Nephron (organoid): ENCODE data around the gene AGTRAP.

ENCODE experiments used
- H3K27ac Mint-ChIP-seq, 3 experiments: 2 replicates each; pipeline ENCODE4 v1.8.0; 2020; ENCODE audit warnings: mixed read lengths in 3 of 3, mild to moderate bottlenecking in 2 of 3, moderate library complexity in 1 of 3
- H3K27me3 Mint-ChIP-seq: 2 replicates; pipeline ENCODE4 v1.8.0; 2021; ENCODE audit warnings: low read depth, mild to moderate bottlenecking, moderate library complexity, mixed read lengths
- H3K36me3 Mint-ChIP-seq: 2 replicates; pipeline ENCODE4 v1.8.0; 2020; ENCODE audit warnings: low read depth, mixed read lengths
- H3K4me1 Mint-ChIP-seq: 2 replicates; pipeline ENCODE4 v1.8.0; 2020; ENCODE audit warnings: mixed read lengths
- H3K4me3 Mint-ChIP-seq, 3 experiments: 2 replicates each; pipeline ENCODE4 v1.8.0; 2020; ENCODE audit warnings: mild to moderate bottlenecking in 3 of 3, mixed read lengths in 3 of 3, moderate library complexity in 2 of 3
- H3K9me3 Mint-ChIP-seq: 2 replicates; pipeline ENCODE4 v1.8.0; 2020; ENCODE audit warnings: mixed read lengths
- TF ChIP-seq, protein P1 (sequence below), 3 experiments: fragments of 200-600 bp; sonication (generic); IDR thresholded peaks; one replicate each; pipeline ENCODE4 v1.5.0; 2021; ENCODE audit warnings: antibody characterized with exemption in 3 of 3; ENCODE audit not compliant: unreplicated experiment in 3 of 3

The AGTRAP gene

DNA sequence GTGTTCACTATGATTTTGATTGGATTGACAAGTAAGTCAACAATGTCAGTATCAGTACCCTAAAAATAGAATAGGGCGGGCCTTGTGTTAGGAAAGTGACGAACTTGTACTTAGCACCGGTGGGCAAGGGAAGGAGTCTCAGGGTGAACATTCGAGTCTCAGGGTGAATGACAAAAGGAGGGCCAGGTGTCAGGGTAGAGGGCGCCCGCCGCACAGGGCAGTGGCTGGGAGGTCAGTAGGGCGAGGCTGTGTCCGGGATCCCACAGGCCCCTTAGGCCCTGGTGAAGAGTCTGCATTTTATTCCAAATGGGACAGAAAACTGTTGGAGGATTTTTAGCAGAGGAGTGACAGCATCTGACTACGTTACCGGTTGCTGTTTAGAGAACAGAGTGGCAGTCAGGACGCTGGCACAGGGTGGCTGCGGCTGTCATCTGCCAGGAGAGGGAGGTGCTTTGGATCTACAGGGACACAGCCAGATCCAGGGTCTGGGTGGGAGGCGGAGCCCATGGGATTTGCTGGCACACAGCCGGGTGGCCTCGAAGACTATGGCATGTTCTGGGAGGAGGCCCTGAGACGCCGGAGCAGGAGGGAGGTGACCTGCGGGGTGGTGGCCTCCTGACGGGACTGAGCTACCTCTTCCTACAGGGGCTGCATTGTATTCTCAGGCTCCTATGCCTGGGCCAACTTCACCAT is 11.0 kb downstream of the AGTRAP start:
- H3K4me1 Mint-ChIP-seq = no peaks in the 10 kb centered on the region
- TF ChIP-seq, protein P1, sequence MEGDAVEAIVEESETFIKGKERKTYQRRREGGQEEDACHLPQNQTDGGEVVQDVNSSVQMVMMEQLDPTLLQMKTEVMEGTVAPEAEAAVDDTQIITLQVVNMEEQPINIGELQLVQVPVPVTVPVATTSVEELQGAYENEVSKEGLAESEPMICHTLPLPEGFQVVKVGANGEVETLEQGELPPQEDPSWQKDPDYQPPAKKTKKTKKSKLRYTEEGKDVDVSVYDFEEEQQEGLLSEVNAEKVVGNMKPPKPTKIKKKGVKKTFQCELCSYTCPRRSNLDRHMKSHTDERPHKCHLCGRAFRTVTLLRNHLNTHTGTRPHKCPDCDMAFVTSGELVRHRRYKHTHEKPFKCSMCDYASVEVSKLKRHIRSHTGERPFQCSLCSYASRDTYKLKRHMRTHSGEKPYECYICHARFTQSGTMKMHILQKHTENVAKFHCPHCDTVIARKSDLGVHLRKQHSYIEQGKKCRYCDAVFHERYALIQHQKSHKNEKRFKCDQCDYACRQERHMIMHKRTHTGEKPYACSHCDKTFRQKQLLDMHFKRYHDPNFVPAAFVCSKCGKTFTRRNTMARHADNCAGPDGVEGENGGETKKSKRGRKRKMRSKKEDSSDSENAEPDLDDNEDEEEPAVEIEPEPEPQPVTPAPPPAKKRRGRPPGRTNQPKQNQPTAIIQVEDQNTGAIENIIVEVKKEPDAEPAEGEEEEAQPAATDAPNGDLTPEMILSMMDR (IDR thresholded peaks at IDR 0.05; ENCODE audit: unreplicated experiment in 3 of 3) = no peak
- no peaks in the 10 kb centered on the region for H3K27me3 Mint-ChIP-seq
- H3K9me3 Mint-ChIP-seq = no peaks in the 10 kb centered on the region
- H3K27ac Mint-ChIP-seq = no peak overlapping the region
- peaks cover 14% of the 10 kb centered on the region for H3K36me3 Mint-ChIP-seq
- H3K4me3 Mint-ChIP-seq = no peak overlapping the region

DNA sequence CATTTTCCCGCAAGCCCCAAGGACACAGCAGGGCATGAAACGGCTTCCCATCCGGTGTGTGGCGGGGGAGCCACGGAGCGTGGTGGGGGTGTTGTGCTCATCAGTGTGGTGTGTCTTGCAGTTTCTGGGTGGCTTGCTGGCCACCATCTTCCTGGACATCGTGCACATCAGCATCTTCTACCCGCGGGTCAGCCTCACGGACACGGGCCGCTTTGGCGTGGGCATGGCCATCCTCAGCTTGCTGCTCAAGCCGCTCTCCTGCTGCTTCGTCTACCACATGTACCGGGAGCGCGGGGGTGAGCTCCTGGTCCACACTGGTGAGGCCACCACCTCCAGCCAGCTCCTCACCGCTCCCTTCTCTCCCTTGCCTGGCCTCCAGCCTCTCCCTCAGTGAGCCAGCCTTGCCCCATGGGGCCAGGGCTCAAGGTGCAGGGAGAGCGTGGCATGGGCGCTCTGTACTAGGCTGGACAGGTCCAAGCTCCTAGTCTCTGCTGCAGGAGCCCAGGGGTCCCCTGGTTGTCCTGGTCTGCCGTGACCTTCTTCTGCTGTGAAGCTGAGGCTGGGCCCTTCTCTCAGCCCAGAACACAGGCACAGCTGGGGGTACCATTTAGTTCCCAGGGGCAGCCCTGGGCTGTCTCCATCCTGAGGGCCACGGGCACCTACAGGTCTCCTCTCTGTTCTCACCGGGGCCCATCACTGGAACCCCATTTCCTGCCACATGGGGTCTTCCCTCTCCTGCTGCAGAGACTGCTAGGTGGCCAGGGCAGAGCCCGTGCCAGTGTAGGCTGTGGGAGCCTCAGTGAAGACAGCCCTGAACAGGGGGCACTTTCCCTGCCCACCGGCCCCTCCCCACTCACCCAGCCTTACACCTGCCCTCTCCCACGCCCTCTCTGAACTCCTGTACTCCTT is 12.6 kb downstream of the AGTRAP start:
- no peaks in the 10 kb centered on the region for H3K9me3 Mint-ChIP-seq
- no peak overlapping the region for H3K27ac Mint-ChIP-seq
- H3K4me3 Mint-ChIP-seq = no peak overlapping the region
- no peaks in the 10 kb centered on the region for H3K4me1 Mint-ChIP-seq
- no peaks in the 10 kb centered on the region for H3K27me3 Mint-ChIP-seq
- H3K36me3 Mint-ChIP-seq = peaks cover 14% of the 10 kb centered on the region
- TF ChIP-seq, protein P1 (IDR thresholded peaks at IDR 0.05; ENCODE audit: unreplicated experiment in 3 of 3) = no peak

DNA sequence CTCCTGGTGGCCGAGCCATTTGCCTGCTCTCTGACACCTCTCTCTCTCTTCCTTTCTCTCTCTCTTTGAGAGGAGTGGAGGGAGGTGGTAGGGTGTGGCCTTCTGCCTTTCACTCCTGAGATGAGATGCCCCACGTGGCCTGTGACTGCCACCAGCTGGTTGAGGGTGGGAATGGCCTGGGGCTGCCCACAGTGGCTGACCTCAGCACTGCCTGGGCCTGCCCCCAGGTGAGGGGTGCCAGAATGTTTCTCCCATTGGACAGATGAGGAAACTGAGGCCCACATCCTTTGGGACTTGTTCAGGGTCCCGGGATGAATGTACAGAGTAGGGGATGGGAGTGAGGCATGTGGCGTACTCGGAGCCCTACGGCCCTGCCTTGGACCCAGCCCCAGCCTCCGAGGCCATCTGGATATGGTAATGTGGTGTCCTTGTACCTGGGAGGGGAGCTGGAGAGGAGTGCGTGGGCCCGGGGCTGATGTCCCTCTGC is 13.3 kb downstream of the AGTRAP start:
- Mint-ChIP-seq H3K27me3 (no peaks in the 10 kb centered on the region), H3K36me3 (peaks cover 14% of the 10 kb centered on the region), H3K27ac (no peak overlapping the region), H3K9me3 (no peaks in the 10 kb centered on the region), H3K4me3 (no peak overlapping the region), H3K4me1 (no peaks in the 10 kb centered on the region)
- TF ChIP-seq, protein P1 (IDR thresholded peaks at IDR 0.05; ENCODE audit: unreplicated experiment in 3 of 3) = peak in 1 of 3 experiments; percentile 35

DNA sequence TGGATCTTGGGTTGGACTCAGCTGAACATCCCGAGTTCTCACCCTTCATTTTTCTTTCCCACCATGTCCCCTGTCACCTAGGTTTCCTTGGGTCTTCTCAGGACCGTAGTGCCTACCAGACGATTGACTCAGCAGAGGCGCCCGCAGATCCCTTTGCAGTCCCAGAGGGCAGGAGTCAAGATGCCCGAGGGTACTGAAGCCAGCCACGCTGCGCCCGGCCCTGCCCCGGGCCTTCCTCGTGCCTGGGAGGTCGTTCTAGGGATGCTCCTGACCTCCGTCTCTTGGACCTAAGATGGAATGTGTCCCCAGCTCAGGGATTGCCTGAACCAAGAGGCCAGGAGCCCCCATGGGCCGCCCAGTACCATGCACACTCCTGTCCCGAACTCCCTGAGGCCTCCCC is 14.1 kb downstream of the AGTRAP start:
- TF ChIP-seq, protein P1 (IDR thresholded peaks at IDR 0.05; ENCODE audit: unreplicated experiment in 3 of 3) = no peak
- Mint-ChIP-seq H3K4me3 (no peak overlapping the region), H3K27ac (no peak overlapping the region), H3K36me3 (peaks cover 14% of the 10 kb centered on the region), H3K27me3 (no peaks in the 10 kb centered on the region), H3K4me1 (no peaks in the 10 kb centered on the region), H3K9me3 (no peaks in the 10 kb centered on the region)

DNA sequence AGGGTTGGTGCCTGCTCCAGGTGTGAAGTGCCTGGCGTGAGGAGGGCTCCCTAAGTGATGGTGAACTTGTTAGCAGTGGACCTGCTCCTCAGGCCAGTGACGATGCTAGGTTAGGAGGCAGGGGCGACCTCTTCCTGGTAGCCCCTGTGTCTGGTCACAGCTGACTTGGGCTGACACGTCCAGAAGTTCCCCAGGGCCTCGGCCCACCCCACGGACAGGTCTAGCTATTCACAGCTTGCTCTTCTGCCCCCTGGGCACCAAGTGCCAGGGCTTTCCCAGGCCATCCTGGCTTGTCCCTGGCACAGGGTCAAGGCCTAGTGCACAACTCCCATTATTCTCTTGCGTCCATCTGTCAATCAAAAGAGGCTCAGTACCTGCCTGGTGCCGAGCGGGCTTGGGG is 15.2 kb downstream of the AGTRAP start:
- TF ChIP-seq, protein P1 (IDR thresholded peaks at IDR 0.05; ENCODE audit: unreplicated experiment in 3 of 3) = no peak
- Mint-ChIP-seq H3K9me3 (no peaks in the 10 kb centered on the region), H3K4me3 (no peak overlapping the region), H3K27me3 (no peaks in the 10 kb centered on the region), H3K4me1 (no peaks in the 10 kb centered on the region), H3K27ac (no peak overlapping the region), H3K36me3 (peaks cover 10% of the 10 kb centered on the region)
